GM18499 (cell line): ENCODE results near the gene ZBTB12.
"Not testable (repeated sequence)": the region's sequence is repeated elsewhere in the genome, so short reads cannot be mapped to it uniquely, and the experiment has no call there.

ENCODE experiments used
- ATAC-seq: cut with Tn5 transposase; IDR thresholded peaks from one replicate; pipeline ENCODE4 v1.9.1; 2021; ENCODE audit warnings: moderate number of reproducible peaks; ENCODE audit not compliant: insufficient read depth, unreplicated experiment

ZBTB12 gene

GRCh38 chr6:31901953-31902643 is at the start of gene ZBTB12:
ZBTB12 (minus strand) TSS chr6:31902086; CDS start chr6:31901305, 781 bp downstream.
- ATAC-seq: no peak

GRCh38 chr6:31949926-31950548 is 48.2 kb upstream of the ZBTB12 start:
- ATAC-seq: no peak

DNA sequence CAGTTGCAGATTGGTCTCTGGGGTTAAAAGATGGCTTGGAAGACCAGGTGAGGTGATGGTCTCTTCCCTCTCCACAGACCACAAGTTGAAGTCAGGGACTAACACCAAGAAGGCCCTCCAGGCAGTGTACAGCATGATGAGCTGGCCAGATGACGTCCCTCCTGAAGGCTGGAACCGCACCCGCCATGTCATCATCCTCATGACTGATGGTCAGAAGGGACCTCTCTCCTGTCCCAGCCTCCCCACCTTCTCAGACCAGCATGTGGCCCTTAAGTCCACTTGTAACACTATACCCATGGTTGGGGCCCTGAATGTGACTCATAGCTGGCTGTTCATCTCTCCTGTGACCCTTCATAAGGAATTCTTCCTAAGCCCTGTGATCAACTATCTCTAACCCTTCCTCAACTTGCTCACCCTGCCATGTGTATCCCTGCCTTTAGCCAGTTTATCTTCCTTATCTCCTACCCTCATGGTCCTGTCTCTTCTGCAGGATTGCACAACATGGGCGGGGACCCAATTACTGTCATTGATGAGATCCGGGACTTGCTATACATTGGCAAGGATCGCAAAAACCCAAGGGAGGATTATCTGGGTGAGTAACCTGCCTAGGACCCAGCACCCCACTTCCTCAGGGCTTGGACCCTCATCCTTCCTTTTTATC is 47.0 kb upstream of the ZBTB12 start:
- ATAC-seq: no peak

DNA sequence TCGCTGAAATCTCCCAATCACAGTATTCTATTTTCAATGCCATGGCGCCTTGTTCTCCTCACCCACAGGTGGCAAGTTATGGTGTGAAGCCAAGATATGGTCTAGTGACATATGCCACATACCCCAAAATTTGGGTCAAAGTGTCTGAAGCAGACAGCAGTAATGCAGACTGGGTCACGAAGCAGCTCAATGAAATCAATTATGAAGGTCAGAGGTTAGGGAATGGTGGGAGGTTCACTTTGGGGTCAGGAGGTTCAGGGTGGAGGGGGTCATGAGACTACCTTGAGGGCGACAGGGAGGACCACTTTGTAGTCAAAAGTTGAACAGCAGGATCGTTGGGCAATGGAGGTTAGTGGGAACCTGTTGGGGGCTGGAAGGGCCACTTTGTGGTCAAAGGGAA is 46.4 kb upstream of the ZBTB12 start:
- ATAC-seq: no peak

DNA sequence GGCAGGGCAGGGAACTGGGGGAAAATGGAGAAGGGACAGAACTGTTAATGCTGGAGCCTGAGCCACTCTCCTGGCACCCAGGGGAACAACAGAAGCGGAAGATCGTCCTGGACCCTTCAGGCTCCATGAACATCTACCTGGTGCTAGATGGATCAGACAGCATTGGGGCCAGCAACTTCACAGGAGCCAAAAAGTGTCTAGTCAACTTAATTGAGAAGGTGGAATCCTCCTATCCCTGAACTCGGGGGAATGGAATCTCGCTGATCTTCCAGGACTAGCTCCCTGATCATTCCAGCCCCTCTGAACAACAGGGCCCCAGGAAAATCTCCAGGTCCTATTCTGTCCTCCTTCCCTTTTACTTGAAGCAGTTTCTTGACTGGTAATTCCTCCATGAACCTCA is 46.0 kb upstream of the ZBTB12 start:
- no peak for ATAC-seq

- ATAC-seq: no peak
Measured at GRCh38 chr6:31947070-31947675, 45.3 kb upstream of the ZBTB12 start.

GRCh38 chr6:31946370-31946885 is 44.5 kb upstream of the ZBTB12 start:
- ATAC-seq: no peak

GRCh38 chr6:31945507-31946369 is 43.9 kb upstream of the ZBTB12 start, which contains the start of gene CFB:
CFB (plus strand) TSS chr6:31946095; CDS start chr6:31946222, 127 bp downstream.
- ATAC-seq: no peak

DNA sequence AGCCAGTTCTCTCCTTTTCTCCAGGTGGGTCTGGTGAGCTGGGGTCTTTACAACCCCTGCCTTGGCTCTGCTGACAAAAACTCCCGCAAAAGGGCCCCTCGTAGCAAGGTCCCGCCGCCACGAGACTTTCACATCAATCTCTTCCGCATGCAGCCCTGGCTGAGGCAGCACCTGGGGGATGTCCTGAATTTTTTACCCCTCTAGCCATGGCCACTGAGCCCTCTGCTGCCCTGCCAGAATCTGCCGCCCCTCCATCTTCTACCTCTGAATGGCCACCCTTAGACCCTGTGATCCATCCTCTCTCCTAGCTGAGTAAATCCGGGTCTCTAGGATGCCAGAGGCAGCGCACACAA is 43.2 kb upstream of the ZBTB12 start:
- no peak for ATAC-seq

DNA sequence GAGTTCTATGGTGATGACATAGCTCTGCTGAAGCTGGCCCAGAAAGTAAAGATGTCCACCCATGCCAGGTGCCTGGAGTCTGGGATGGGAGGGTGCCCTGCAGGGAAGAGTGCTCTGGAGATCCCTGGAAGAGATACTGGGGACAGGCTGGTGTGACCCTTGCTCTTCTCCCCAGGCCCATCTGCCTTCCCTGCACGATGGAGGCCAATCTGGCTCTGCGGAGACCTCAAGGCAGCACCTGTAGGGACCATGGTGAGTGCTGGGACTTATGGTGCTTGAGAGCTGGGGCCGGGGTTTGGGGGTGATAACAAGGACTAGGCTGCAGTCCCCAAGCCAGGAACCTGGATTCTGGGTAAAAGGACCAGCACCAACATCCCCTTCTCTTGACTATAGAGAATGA is 41.9 kb upstream of the ZBTB12 start:
- ATAC-seq: no peak

- ATAC-seq: no peak
Measured at GRCh38 chr6:31940256-31940664, 38.4 kb upstream of the ZBTB12 start.

DNA sequence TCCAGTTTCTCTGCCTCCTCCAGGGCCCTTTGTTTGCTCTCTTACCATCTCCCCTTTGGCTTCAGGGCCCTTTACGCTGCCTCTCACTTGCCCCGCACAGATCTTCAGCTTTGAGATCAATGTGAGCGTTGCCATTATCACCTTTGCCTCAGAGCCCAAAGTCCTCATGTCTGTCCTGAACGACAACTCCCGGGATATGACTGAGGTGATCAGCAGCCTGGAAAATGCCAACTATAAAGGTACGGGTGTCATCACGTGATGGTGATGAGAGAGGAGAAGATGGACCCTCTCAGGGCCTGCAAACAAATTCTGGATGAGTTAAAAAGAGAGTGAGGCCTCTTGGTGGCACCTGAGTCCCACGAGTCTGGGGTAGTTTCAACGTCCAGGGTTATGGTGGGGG is 33.9 kb upstream of the ZBTB12 start:
- ATAC-seq: no peak

DNA sequence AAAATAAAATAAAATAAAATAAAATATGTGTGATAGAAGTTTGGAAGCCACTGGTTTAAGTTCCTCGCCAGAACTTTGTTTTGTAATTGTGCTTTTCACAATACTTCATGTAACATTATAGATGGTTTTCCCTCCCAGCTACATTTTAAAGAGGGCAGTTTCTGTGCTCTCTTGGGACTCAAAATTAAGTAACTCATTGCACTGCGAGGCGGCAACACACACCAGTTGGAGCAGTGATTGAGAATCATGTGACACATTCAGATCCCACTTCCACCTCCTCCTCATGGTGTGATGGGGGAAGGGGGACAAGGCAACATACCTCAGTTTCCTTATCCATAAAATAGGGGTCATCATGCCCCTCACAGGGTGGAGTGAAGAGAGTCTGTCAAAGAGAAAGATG is 33.1 kb upstream of the ZBTB12 start:
- ATAC-seq: no peak

DNA sequence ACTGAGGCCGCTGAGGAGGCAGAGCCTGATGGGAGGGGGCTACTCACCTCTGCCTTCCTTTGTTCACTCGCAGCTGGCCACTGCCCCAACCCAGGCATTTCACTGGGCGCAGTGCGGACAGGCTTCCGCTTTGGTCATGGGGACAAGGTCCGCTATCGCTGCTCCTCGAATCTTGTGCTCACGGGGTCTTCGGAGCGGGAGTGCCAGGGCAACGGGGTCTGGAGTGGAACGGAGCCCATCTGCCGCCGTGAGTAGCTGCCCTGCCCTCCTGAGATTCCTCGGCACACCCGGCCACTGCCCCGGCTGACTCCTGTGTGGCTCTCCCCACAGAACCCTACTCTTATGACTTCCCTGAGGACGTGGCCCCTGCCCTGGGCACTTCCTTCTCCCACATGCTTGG is 31.7 kb upstream of the ZBTB12 start:
- ATAC-seq: no peak

GRCh38 chr6:31932137-31932536 is 30.3 kb upstream of the ZBTB12 start:
- ATAC-seq: not testable (repeated sequence)

GRCh38 chr6:31930962-31931361 is 29.1 kb upstream of the ZBTB12 start:
- ATAC-seq: no peak

DNA sequence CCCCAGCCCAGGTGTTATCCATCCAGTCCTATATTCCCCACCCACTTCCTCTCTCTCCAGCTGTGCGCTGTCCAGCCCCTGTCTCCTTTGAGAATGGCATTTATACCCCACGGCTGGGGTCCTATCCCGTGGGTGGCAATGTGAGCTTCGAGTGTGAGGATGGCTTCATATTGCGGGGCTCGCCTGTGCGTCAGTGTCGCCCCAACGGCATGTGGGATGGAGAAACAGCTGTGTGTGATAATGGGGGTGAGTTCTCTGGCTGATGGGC is 26.7 kb upstream of the ZBTB12 start:
- no peak for ATAC-seq

DNA sequence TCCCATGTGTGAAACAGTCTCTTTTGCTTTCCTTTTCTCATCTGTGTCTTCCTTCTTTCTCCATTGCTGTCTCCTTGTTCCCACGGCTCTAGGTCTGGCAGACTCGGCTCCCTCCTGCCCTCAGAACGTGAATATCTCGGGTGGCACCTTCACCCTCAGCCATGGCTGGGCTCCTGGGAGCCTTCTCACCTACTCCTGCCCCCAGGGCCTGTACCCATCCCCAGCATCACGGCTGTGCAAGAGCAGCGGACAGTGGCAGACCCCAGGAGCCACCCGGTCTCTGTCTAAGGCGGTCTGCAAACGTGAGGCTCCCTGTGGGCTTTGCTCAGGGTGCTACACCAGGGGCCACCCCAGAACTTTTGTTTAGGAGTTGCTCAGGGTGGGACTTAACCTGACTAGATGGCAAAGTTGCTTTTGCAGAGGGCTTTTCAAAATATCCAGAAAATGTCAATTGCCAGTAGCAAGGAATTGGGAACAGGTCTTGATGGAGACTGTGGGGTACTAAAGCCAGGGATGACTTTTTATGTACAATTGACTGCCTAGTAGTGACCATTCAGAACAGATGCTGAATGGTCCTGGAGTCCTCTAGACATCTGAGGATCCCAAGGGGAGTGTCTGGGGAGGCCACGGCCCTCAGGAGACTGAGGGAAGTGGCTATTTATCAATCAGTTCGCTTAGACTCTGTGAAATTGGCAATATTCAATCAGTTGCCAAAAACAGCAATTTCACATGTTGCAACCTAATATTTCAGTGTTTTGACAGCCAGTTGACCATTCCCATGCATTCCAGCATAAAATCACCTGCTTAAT is 26.2 kb upstream of the ZBTB12 start:
- ATAC-seq: no peak

GRCh38 chr6:31927242-31927862 is 25.5 kb upstream of the ZBTB12 start, which contains the start of gene C2:
C2 (plus strand) TSS chr6:31927717; CDS start chr6:31927753, 36 bp downstream.
- ATAC-seq: no peak
